GM10266 (cell line): ENCODE data around the gene MAP3K7.

Experiments used
- DNase-seq: peaks from one replicate; pipeline ENCODE4 v3.0.0; 2012; ENCODE audit errors: extremely low spot score
- CTCF ChIP-seq: IDR thresholded peaks from 2 replicates; pipeline ENCODE4 v1.5.1; 2012; ENCODE audit warnings: mild to moderate bottlenecking, low read depth; ENCODE audit not compliant: control insufficient read depth, insufficient read depth; ENCODE audit errors: missing control alignments

The MAP3K7 gene

GRCh38 chr6:90541221-90541620 is 45.7 kb downstream of the MAP3K7 start:
- no peak for DNase-seq

GRCh38 chr6:90538278-90539046 is 48.4 kb downstream of the MAP3K7 start:
- no peak for TF ChIP-seq CTCF
- no peak for DNase-seq

More at GRCh38 chr6:90541221-90541620, 45.7 kb downstream of the MAP3K7 start:
- TF ChIP-seq CTCF, result no peak

GRCh38 chr6:90537723-90538258 is 49.1 kb downstream of the MAP3K7 start:
- DNase-seq, result no peak
- TF ChIP-seq CTCF, result no peak

GRCh38 chr6:90537027-90537426 is 49.8 kb downstream of the MAP3K7 start:
- TF ChIP-seq CTCF, result no peak

GRCh38 chr6:90536520-90536919 is 50.4 kb downstream of the MAP3K7 start:
- DNase-seq, result no peak
- TF ChIP-seq CTCF, result no peak

More at GRCh38 chr6:90537027-90537426, 49.8 kb downstream of the MAP3K7 start:
- DNase-seq, result no peak

GRCh38 chr6:90534337-90535025 is 52.4 kb downstream of the MAP3K7 start:
- DNase-seq, result no peak
- no peak for TF ChIP-seq CTCF
